NCI-H1048 (cell line): ENCODE results near the gene ADD2.
"Not testable (repeated sequence)": the region's sequence is repeated elsewhere in the genome, so short reads cannot be mapped to it uniquely, and the experiment has no call there.

Source experiments
- DNase-seq: peaks from one replicate; lab custom pipeline; 2025; lab: John Stamatoyannopoulos, UW

Gene ADD2

GRCh38 chr2:70671092-70671675 is 96.8 kb downstream of the ADD2 start:
- no peak for DNase-seq

GRCh38 chr2:70670626-70671025 is 97.4 kb downstream of the ADD2 start:
- DNase-seq = no peak

- DNase-seq = no peak
Observed at GRCh38 chr2:70670202-70670601, 97.8 kb downstream of the ADD2 start.

- DNase-seq = no peak
Observed at GRCh38 chr2:70668911-70669310, 99.1 kb downstream of the ADD2 start.

GRCh38 chr2:70668432-70668831 is 99.6 kb downstream of the ADD2 start:
- no peak for DNase-seq

GRCh38 chr2:70664525-70664924 is 103.5 kb downstream of the ADD2 start:
- DNase-seq = no peak

GRCh38 chr2:70663411-70663810 is 104.6 kb downstream of the ADD2 start:
- no peak for DNase-seq

GRCh38 chr2:70659551-70659950 is 108.4 kb downstream of the ADD2 start:
- no peak for DNase-seq

- no peak for DNase-seq
Observed at GRCh38 chr2:70658476-70658875, 109.5 kb downstream of the ADD2 start.

- no peak for DNase-seq
Observed at GRCh38 chr2:70657246-70657645, 110.8 kb downstream of the ADD2 start.

- DNase-seq = no peak
Observed at GRCh38 chr2:70656421-70657010, 111.5 kb downstream of the ADD2 start.

GRCh38 chr2:70655786-70656185 is 112.2 kb downstream of the ADD2 start:
- DNase-seq = no peak

GRCh38 chr2:70655211-70655610 is 112.8 kb downstream of the ADD2 start:
- DNase-seq = not testable (repeated sequence)

- no peak for DNase-seq
Observed at GRCh38 chr2:70651727-70652126, 116.3 kb downstream of the ADD2 start.

- DNase-seq = no peak
Observed at GRCh38 chr2:70651014-70651413, 117.0 kb downstream of the ADD2 start.

GRCh38 chr2:70648961-70649360 is 119.0 kb downstream of the ADD2 start:
- DNase-seq = no peak

- DNase-seq = no peak
Observed at GRCh38 chr2:70647873-70648481, 120.0 kb downstream of the ADD2 start.

- DNase-seq = no peak
Observed at GRCh38 chr2:70646420-70646818, 121.6 kb downstream of the ADD2 start.

GRCh38 chr2:70645733-70646419 is 122.1 kb downstream of the ADD2 start:
- DNase-seq = no peak

GRCh38 chr2:70643715-70644114 is 124.3 kb downstream of the ADD2 start:
- DNase-seq = no peak

GRCh38 chr2:70641263-70641784 is 126.7 kb downstream of the ADD2 start:
- DNase-seq = no peak

- DNase-seq = no peak
Observed at GRCh38 chr2:70639841-70640436, 128.1 kb downstream of the ADD2 start.

- no peak for DNase-seq
Observed at GRCh38 chr2:70638561-70638960, 129.4 kb downstream of the ADD2 start.
